HepG2 (cell line): ENCODE data around the gene METTL26. TPM values are rescaled to one million over a fixed set of nuclear protein-coding genes. Genes with fewer than 3 reads are reported as not detected.

ENCODE experiments used
- AKAP8 ChIP-seq: sonication (generic); formaldehyde crosslinking; IDR thresholded peaks from 2 replicates; pipeline ENCODE4 v1.5.1; 2020; ENCODE audit warnings: mild to moderate bottlenecking, missing genetic modification reagents
- BRD4 ChIP-seq: sonication (generic); formaldehyde crosslinking; IDR thresholded peaks from 2 replicates; pipeline ENCODE4 v1.4.0; 2020; ENCODE audit warnings: missing genetic modification reagents
- GATA4 ChIP-seq: sonication (generic); IDR thresholded peaks from 2 replicates; pipeline ENCODE4 v1.6.1; 2016; ENCODE audit warnings: antibody characterized with exemption, low read depth, borderline replicate concordance
- GMEB1 ChIP-seq: sonication (generic); formaldehyde crosslinking; IDR thresholded peaks from 2 replicates; pipeline ENCODE4 v1.5.1; 2020; ENCODE audit warnings: missing genetic modification reagents, mild to moderate bottlenecking, borderline replicate concordance
- KLF15 ChIP-seq: sonication (generic); formaldehyde crosslinking; IDR thresholded peaks from 2 replicates; pipeline ENCODE4 v1.8.1; 2023; ENCODE audit warnings: borderline replicate concordance, mild to moderate bottlenecking, inconsistent platforms, missing genetic modification reagents, mixed read lengths
- KMT2B ChIP-seq: IDR thresholded peaks from 2 replicates; pipeline ENCODE4 v1.6.1; 2016; ENCODE audit warnings: missing genetic modification reagents, missing compliant biosample characterization
- MXI1 ChIP-seq: IDR thresholded peaks from 3 replicates; pipeline ENCODE4 v1.6.1; 2012; ENCODE audit warnings: low read depth, low read length, inconsistent platforms, borderline replicate concordance
- NPAS2 ChIP-seq: sonication (generic); formaldehyde crosslinking; IDR thresholded peaks from 2 replicates; pipeline ENCODE4 v1.8.0; 2022; ENCODE audit warnings: mild to moderate bottlenecking, missing genetic modification reagents, borderline replicate concordance
- NR3C1 ChIP-seq: sonication (generic); formaldehyde crosslinking; IDR thresholded peaks from 2 replicates; pipeline ENCODE4 v1.4.0; 2020; ENCODE audit warnings: missing genetic modification reagents
- RFX3 ChIP-seq: IDR thresholded peaks from 2 replicates; pipeline ENCODE4 v1.6.1; 2016; ENCODE audit warnings: missing biosample characterization, missing genetic modification reagents
- TEF ChIP-seq: sonication (generic); formaldehyde crosslinking; IDR thresholded peaks from 2 replicates; pipeline ENCODE4 v1.5.0; 2020; ENCODE audit warnings: missing genetic modification reagents
- ZMYM2 ChIP-seq: sonication (generic); formaldehyde crosslinking; IDR thresholded peaks from 2 replicates; pipeline ENCODE4 v1.8.0; 2022; ENCODE audit warnings: mild to moderate bottlenecking, missing genetic modification reagents
- ZNF138 ChIP-seq: sonication (generic); formaldehyde crosslinking; IDR thresholded peaks from 2 replicates; pipeline ENCODE4 v1.5.0; 2020; ENCODE audit warnings: mild to moderate bottlenecking, low read depth, missing genetic modification reagents
- ZNF792 ChIP-seq: IDR thresholded peaks from 2 replicates; pipeline ENCODE4 v1.6.1; 2016
- ZSCAN12 ChIP-seq: sonication (generic); formaldehyde crosslinking; IDR thresholded peaks from 2 replicates; pipeline ENCODE4 v1.9.0; 2021; ENCODE audit warnings: mild to moderate bottlenecking, missing genetic modification reagents
- ZSCAN25 ChIP-seq: sonication (generic); formaldehyde crosslinking; IDR thresholded peaks from 2 replicates; pipeline ENCODE4 v1.8.0; 2022; ENCODE audit warnings: mild to moderate bottlenecking, missing genetic modification reagents
- polyA plus RNA-seq, 8 experiments: library from polyadenylated mRNA; depleted of rRNA in 3 of 8; stranded (reverse) in 7 of 8; unstranded in 1 of 8; fragments of >200 nt; fragmentation: Illumina TruSeq in 4 of 8; extraction: Trizol in 4 of 8; gene quantifications; 2 replicates each; pipeline versions ENCODE4 v1.2.1 to v1.2.3, GENCODE V29; 2011 to 2016; ENCODE audit warnings: low read depth in 4 of 8, missing spikeins in 1 of 8, mixed read lengths in 1 of 8; ENCODE audit not compliant: insufficient read depth in 1 of 8
- total RNA-seq, 5 experiments: library from RNA; depleted of rRNA; stranded (reverse); fragments of >200 nt; fragmentation: Illumina TruSeq; extraction: Trizol; gene quantifications; 2 replicates each; pipeline ENCODE4 v1.2.3, GENCODE V29; 2016; ENCODE audit warnings: low read depth in 1 of 5
- TF ChIP-seq, protein P1 (sequence below): sonication (generic); formaldehyde crosslinking; IDR thresholded peaks from 2 replicates; pipeline ENCODE4 v1.5.0; 2020; ENCODE audit warnings: mild to moderate bottlenecking, missing genetic modification reagents, borderline replicate concordance
- TF ChIP-seq, protein P2 (sequence below): sonication (generic); formaldehyde crosslinking; IDR thresholded peaks from 2 replicates; pipeline ENCODE4 v1.4.0; 2020; ENCODE audit warnings: missing genetic modification reagents, borderline replicate concordance
- TF ChIP-seq, protein P3 (sequence below): IDR thresholded peaks from 2 replicates; pipeline ENCODE4 v1.6.1; 2016; ENCODE audit warnings: low read depth, control low read depth

Gene METTL26
- total and polyA plus RNA-seq, 2 of the 13 experiments (the other 11 are each of a cell fraction or from before 2014, with no cell fraction given) = 65.5 to 70.1 TPM

- TF ChIP-seq MXI1 (peak; percentile 67; the same call in 2 of the 3 replicates), TEF (CRISPR knock-in tag) (no peak), ZNF138 (CRISPR knock-in tag) (no peak), KLF15 (CRISPR knock-in tag) (0 out of 2 replicates have a peak, but pooled peaks have one; percentile 41), AKAP8 (CRISPR knock-in tag) (no peak), RFX3 (CRISPR knock-in tag) (no peak), NPAS2 (CRISPR knock-in tag) (no peak), ZSCAN12 (0 out of 2 replicates have a peak, but pooled peaks have one; percentile 62), BRD4 (0 out of 2 replicates have a peak, but pooled peaks have one; percentile 23), ZSCAN25 (CRISPR knock-in tag) (peak; percentile 36; the same call in 1 of the 2 replicates), GATA4 (no peak), GMEB1 (CRISPR knock-in tag) (no peak; the same call in none of the 2 replicates), NR3C1 (CRISPR knock-in tag) (no peak), ZNF792 (CRISPR knock-in tag) (0 out of 2 replicates have a peak, but pooled peaks have one; percentile 7), KMT2B (no peak), ZMYM2 (CRISPR knock-in tag) (no peak)
- TF ChIP-seq, protein P1, sequence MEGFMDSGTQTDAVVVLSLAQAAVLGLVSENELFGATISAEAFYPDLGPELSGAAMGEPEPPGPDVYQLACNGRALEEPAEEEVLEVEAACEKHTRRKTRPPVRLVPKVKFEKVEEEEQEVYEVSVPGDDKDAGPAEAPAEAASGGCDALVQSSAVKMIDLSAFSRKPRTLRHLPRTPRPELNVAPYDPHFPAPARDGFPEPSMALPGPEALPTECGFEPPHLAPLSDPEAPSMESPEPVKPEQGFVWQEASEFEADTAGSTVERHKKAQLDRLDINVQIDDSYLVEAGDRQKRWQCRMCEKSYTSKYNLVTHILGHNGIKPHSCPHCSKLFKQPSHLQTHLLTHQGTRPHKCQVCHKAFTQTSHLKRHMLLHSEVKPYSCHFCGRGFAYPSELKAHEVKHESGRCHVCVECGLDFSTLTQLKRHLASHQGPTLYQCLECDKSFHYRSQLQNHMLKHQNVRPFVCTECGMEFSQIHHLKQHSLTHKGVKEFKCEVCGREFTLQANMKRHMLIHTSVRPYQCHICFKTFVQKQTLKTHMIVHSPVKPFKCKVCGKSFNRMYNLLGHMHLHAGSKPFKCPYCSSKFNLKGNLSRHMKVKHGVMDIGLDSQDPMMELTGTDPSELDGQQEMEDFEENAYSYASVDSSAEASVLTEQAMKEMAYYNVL (CRISPR knock-in tag) = 0 out of 2 replicates have a peak, but pooled peaks have one; percentile 52
- TF ChIP-seq, protein P2, sequence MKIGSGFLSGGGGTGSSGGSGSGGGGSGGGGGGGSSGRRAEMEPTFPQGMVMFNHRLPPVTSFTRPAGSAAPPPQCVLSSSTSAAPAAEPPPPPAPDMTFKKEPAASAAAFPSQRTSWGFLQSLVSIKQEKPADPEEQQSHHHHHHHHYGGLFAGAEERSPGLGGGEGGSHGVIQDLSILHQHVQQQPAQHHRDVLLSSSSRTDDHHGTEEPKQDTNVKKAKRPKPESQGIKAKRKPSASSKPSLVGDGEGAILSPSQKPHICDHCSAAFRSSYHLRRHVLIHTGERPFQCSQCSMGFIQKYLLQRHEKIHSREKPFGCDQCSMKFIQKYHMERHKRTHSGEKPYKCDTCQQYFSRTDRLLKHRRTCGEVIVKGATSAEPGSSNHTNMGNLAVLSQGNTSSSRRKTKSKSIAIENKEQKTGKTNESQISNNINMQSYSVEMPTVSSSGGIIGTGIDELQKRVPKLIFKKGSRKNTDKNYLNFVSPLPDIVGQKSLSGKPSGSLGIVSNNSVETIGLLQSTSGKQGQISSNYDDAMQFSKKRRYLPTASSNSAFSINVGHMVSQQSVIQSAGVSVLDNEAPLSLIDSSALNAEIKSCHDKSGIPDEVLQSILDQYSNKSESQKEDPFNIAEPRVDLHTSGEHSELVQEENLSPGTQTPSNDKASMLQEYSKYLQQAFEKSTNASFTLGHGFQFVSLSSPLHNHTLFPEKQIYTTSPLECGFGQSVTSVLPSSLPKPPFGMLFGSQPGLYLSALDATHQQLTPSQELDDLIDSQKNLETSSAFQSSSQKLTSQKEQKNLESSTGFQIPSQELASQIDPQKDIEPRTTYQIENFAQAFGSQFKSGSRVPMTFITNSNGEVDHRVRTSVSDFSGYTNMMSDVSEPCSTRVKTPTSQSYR (CRISPR knock-in tag) = peak; percentile 86; the same call in 1 of the 2 replicates
- TF ChIP-seq, protein P3, sequence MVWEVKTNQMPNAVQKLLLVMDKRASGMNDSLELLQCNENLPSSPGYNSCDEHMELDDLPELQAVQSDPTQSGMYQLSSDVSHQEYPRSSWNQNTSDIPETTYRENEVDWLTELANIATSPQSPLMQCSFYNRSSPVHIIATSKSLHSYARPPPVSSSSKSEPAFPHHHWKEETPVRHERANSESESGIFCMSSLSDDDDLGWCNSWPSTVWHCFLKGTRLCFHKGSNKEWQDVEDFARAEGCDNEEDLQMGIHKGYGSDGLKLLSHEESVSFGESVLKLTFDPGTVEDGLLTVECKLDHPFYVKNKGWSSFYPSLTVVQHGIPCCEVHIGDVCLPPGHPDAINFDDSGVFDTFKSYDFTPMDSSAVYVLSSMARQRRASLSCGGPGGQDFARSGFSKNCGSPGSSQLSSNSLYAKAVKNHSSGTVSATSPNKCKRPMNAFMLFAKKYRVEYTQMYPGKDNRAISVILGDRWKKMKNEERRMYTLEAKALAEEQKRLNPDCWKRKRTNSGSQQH (CRISPR knock-in tag) = no peak
These were observed 6.3 kb upstream of the METTL26 start (continued) for GRCh38 chr16:642189-643049.
